Activated CD8-positive, alpha-beta memory T cell treated with anti-CD3 and anti-CD28 coated beads, Interleukin-2, amount 10 ng/mL, durations not matched to agents 7 days and 5 days (primary cell): Measurements from ENCODE around the gene SPATA6L. TPM values are rescaled to one million over a fixed set of nuclear protein-coding genes. Genes with fewer than 3 reads are reported as not detected.
"Not testable (repeated sequence)": the region's sequence is repeated elsewhere in the genome, so short reads cannot be mapped to it uniquely, and the experiment has no call there.

Experiments
- ATAC-seq: fragments of 150-1000 bp; cut with Tn5 transposase; one replicate; pipeline ENCODE4 v1.10.0; 2021; ENCODE audit warnings: moderate library complexity
- CTCF ChIA-PET: fragments of 350-600 bp; sonication (Branson Sonifier 250); formaldehyde crosslinking; loops from one replicate; lab custom pipeline; 2021; ENCODE audit warnings: antibody characterized with exemption; lab: Charles Lee
- DNase-seq: peaks from one replicate; pipeline ENCODE4 v3.0.0-alpha.2; 2020
- H3K27ac Mint-ChIP-seq: one replicate; pipeline ENCODE4 v1.8.0; 2021; ENCODE audit warnings: mild to moderate bottlenecking, mixed read lengths
- H3K27me3 Mint-ChIP-seq: one replicate; pipeline ENCODE4 v1.8.0; 2021; ENCODE audit warnings: mixed read lengths
- H3K36me3 Mint-ChIP-seq: one replicate; pipeline ENCODE4 v1.8.0; 2021; ENCODE audit warnings: mild to moderate bottlenecking, mixed read lengths
- H3K4me1 Mint-ChIP-seq: one replicate; pipeline ENCODE4 v1.8.0; 2021; ENCODE audit warnings: mixed read lengths
- H3K4me3 Mint-ChIP-seq: one replicate; pipeline ENCODE4 v1.8.0; 2021; ENCODE audit warnings: mild to moderate bottlenecking, moderate library complexity, mixed read lengths
- H3K9me3 Mint-ChIP-seq: one replicate; pipeline ENCODE4 v1.8.0; 2022; ENCODE audit warnings: low read depth, mixed read lengths
- total RNA-seq, 2 experiments: library from RNA; stranded (reverse); gene quantifications; one replicate each; pipeline ENCODE4 v1.2.3, GENCODE V29; 2021

Gene SPATA6L
- total RNA-seq, 2 experiments from 2014 or later = 0.56 to 0.73 TPM

GRCh38 chr9:4615251-4615650 lies 51.0 kb downstream of the SPATA6L start:
- Mint-ChIP-seq H3K4me1 (peaks cover 16% of the 10 kb centered on the region), H3K27me3 (peaks cover 5% of the 10 kb centered on the region), H3K4me3 (no peak overlapping the region), H3K9me3 (peaks cover 4% of the 10 kb centered on the region), H3K36me3 (peaks cover 5% of the 10 kb centered on the region), H3K27ac (no peak overlapping the region)
- ATAC-seq = no peak
- DNase-seq = no peak
- CTCF ChIA-PET = interaction anchor here (1.8 kb wide), 1 partner anchor 11 kb away, joined by 6 read pairs; no protein-coding TSS in a partner anchor

GRCh38 chr9:4614627-4615026 lies 51.7 kb downstream of the SPATA6L start:
- Mint-ChIP-seq H3K27me3 (peaks cover 5% of the 10 kb centered on the region), H3K9me3 (no peaks in the 10 kb centered on the region), H3K4me3 (no peak overlapping the region), H3K27ac (no peak overlapping the region), H3K36me3 (peaks cover 3% of the 10 kb centered on the region), H3K4me1 (peaks cover 9% of the 10 kb centered on the region)
- CTCF ChIA-PET = interaction anchor here (1.8 kb wide), 1 partner anchor 10 kb away, joined by 6 read pairs; no protein-coding TSS in a partner anchor
- ATAC-seq = no peak
- no peak for DNase-seq

- ATAC-seq, H3K36me3 Mint-ChIP-seq, H3K9me3 Mint-ChIP-seq, H3K27me3 Mint-ChIP-seq: not testable (repeated sequence)
- Mint-ChIP-seq H3K27ac (peak overlapping the region; percentile 63), H3K4me3 (peak overlapping the region; percentile 18), H3K4me1 (peaks cover 13% of the 10 kb centered on the region)
- DNase-seq = peak; percentile 80
- CTCF ChIA-PET = interaction anchor here (1.5 to 1.6 kb wide), 2 partner anchors 26 to 32 kb away, joined by 4 to 10 read pairs; no protein-coding TSS in a partner anchor
Observed at GRCh38 chr9:4606033-4606432, 60.2 kb downstream of the SPATA6L start.

- H3K9me3 Mint-ChIP-seq = no peaks in the 10 kb centered on the region
- DNase-seq (peak; percentile 84), ATAC-seq (peak; percentile 91)
- peak overlapping the region; percentile 5 for H3K27ac Mint-ChIP-seq
- peaks cover 20% of the 10 kb centered on the region for H3K4me1 Mint-ChIP-seq
- no peaks in the 10 kb centered on the region for H3K36me3 Mint-ChIP-seq
- H3K4me3 Mint-ChIP-seq = no peak overlapping the region
- CTCF ChIA-PET = interaction anchor here (0.7 to 2.5 kb wide), 33 partner anchors 8 to 581 kb away, joined by 3 to 26 read pairs (median 4); partner anchors contain the start of genes AK3, INSL6 and SPATA6L
- no peaks in the 10 kb centered on the region for H3K27me3 Mint-ChIP-seq
Observed at GRCh38 chr9:4604678-4605095, 61.6 kb downstream of the SPATA6L start.

GRCh38 chr9:4603830-4604229 lies 62.5 kb downstream of the SPATA6L start:
- DNase-seq (no peak), ATAC-seq (no peak)
- H3K4me1 Mint-ChIP-seq = peaks cover 20% of the 10 kb centered on the region
- H3K9me3 Mint-ChIP-seq = no peaks in the 10 kb centered on the region
- H3K27ac Mint-ChIP-seq = no peak overlapping the region
- CTCF ChIA-PET = interaction anchor here (1.1 to 2.5 kb wide), 11 partner anchors 11 to 155 kb away, joined by 3 to 26 read pairs (median 6); partner anchors contain the start of gene SPATA6L
- no peaks in the 10 kb centered on the region for H3K27me3 Mint-ChIP-seq
- no peaks in the 10 kb centered on the region for H3K36me3 Mint-ChIP-seq
- H3K4me3 Mint-ChIP-seq = no peak overlapping the region

- peaks cover 30% of the 10 kb centered on the region for H3K4me1 Mint-ChIP-seq
- H3K36me3 Mint-ChIP-seq = no peaks in the 10 kb centered on the region
- H3K27me3 Mint-ChIP-seq = no peaks in the 10 kb centered on the region
- no peaks in the 10 kb centered on the region for H3K9me3 Mint-ChIP-seq
- H3K4me3 Mint-ChIP-seq = no peak overlapping the region
- DNase-seq = no peak
- CTCF ChIA-PET = interaction anchor here (0.6 to 2.0 kb wide), 5 partner anchors 12 to 159 kb away, joined by 3 to 6 read pairs (median 3); no protein-coding TSS in a partner anchor
- no peak for ATAC-seq
- H3K27ac Mint-ChIP-seq = peak overlapping the region; percentile 14
Observed at GRCh38 chr9:4600368-4600767, 65.9 kb downstream of the SPATA6L start.

- no peak overlapping the region for H3K4me3 Mint-ChIP-seq
- CTCF ChIA-PET = interaction anchor here (1.0 kb wide), 1 partner anchor 23 kb away, joined by 3 read pairs; no protein-coding TSS in a partner anchor
- no peaks in the 10 kb centered on the region for H3K9me3 Mint-ChIP-seq
- DNase-seq = peak; percentile 76
- H3K36me3 Mint-ChIP-seq = no peaks in the 10 kb centered on the region
- H3K27me3 Mint-ChIP-seq = peaks cover 5% of the 10 kb centered on the region
- peak; percentile 87 for ATAC-seq
- peaks cover 27% of the 10 kb centered on the region for H3K4me1 Mint-ChIP-seq
- H3K27ac Mint-ChIP-seq = peak overlapping the region; percentile 75
Observed at GRCh38 chr9:4596165-4596922, 69.9 kb downstream of the SPATA6L start.

GRCh38 chr9:4594994-4595393 lies 71.3 kb downstream of the SPATA6L start:
- CTCF ChIA-PET = no interaction called here
- Mint-ChIP-seq H3K27ac (no peak overlapping the region), H3K4me3 (no peak overlapping the region), H3K27me3 (peaks cover 5% of the 10 kb centered on the region), H3K9me3 (no peaks in the 10 kb centered on the region), H3K36me3 (no peaks in the 10 kb centered on the region), H3K4me1 (peaks cover 19% of the 10 kb centered on the region)
- no peak for DNase-seq
- ATAC-seq = no peak

- Mint-ChIP-seq H3K4me1 (peaks cover 19% of the 10 kb centered on the region), H3K27ac (no peak overlapping the region), H3K9me3 (no peaks in the 10 kb centered on the region), H3K27me3 (peaks cover 5% of the 10 kb centered on the region), H3K4me3 (no peak overlapping the region), H3K36me3 (no peaks in the 10 kb centered on the region)
- DNase-seq (no peak), ATAC-seq (no peak)
- CTCF ChIA-PET = no interaction called here
Observed at GRCh38 chr9:4594545-4594944, 71.7 kb downstream of the SPATA6L start.

- Mint-ChIP-seq H3K27me3 (peaks cover 5% of the 10 kb centered on the region), H3K4me3 (no peak overlapping the region)
Observed at GRCh38 chr9:4592886-4593285, 73.4 kb downstream of the SPATA6L start.

GRCh38 chr9:4592295-4592694 lies 74.0 kb downstream of the SPATA6L start:
- CTCF ChIA-PET = interaction anchor here (1.1 kb wide), 1 partner anchor 10 kb away, joined by 4 read pairs; no protein-coding TSS in a partner anchor
- Mint-ChIP-seq H3K9me3 (no peaks in the 10 kb centered on the region), H3K36me3 (no peaks in the 10 kb centered on the region), H3K27ac (no peak overlapping the region), H3K4me3 (no peak overlapping the region), H3K27me3 (peaks cover 5% of the 10 kb centered on the region), H3K4me1 (peaks cover 19% of the 10 kb centered on the region)
- DNase-seq (no peak), ATAC-seq (no peak)

More at GRCh38 chr9:4592886-4593285, 73.4 kb downstream of the SPATA6L start:
- no peaks in the 10 kb centered on the region for H3K9me3 Mint-ChIP-seq
- DNase-seq (no peak), ATAC-seq (no peak)
- no peak overlapping the region for H3K27ac Mint-ChIP-seq
- peaks cover 19% of the 10 kb centered on the region for H3K4me1 Mint-ChIP-seq
- CTCF ChIA-PET = interaction anchor here (1.1 kb wide), 1 partner anchor 9 kb away, joined by 4 read pairs; no protein-coding TSS in a partner anchor
- no peaks in the 10 kb centered on the region for H3K36me3 Mint-ChIP-seq

GRCh38 chr9:4591123-4591500 lies 75.2 kb downstream of the SPATA6L start:
- peaks cover 5% of the 10 kb centered on the region for H3K27me3 Mint-ChIP-seq
- no peak for ATAC-seq
- H3K27ac Mint-ChIP-seq = no peak overlapping the region
- H3K36me3 Mint-ChIP-seq = no peaks in the 10 kb centered on the region
- H3K4me1 Mint-ChIP-seq = peaks cover 10% of the 10 kb centered on the region
- no peaks in the 10 kb centered on the region for H3K9me3 Mint-ChIP-seq
- no peak for DNase-seq
- H3K4me3 Mint-ChIP-seq = no peak overlapping the region
- CTCF ChIA-PET = interaction anchor here (2.3 kb wide), 1 partner anchor 13 kb away, joined by 8 read pairs; no protein-coding TSS in a partner anchor

- Mint-ChIP-seq H3K4me3 (no peak overlapping the region), H3K4me1 (peaks cover 7% of the 10 kb centered on the region), H3K9me3 (no peaks in the 10 kb centered on the region), H3K36me3 (no peaks in the 10 kb centered on the region), H3K27ac (no peak overlapping the region), H3K27me3 (peaks cover 5% of the 10 kb centered on the region)
- ATAC-seq (no peak), DNase-seq (no peak)
- CTCF ChIA-PET = interaction anchor here (2.3 kb wide), 1 partner anchor 14 kb away, joined by 8 read pairs; no protein-coding TSS in a partner anchor
Observed at GRCh38 chr9:4590430-4591122, 75.7 kb downstream of the SPATA6L start.
